ENCODE results near the gene PLXNB1. TPM values are rescaled to one million over a fixed set of nuclear protein-coding genes. Genes with fewer than 3 reads are reported as not detected.

The PLXNB1 gene
- total RNA-seq, 1 experiment from 2014 or later: 35.6 TPM

DNA sequence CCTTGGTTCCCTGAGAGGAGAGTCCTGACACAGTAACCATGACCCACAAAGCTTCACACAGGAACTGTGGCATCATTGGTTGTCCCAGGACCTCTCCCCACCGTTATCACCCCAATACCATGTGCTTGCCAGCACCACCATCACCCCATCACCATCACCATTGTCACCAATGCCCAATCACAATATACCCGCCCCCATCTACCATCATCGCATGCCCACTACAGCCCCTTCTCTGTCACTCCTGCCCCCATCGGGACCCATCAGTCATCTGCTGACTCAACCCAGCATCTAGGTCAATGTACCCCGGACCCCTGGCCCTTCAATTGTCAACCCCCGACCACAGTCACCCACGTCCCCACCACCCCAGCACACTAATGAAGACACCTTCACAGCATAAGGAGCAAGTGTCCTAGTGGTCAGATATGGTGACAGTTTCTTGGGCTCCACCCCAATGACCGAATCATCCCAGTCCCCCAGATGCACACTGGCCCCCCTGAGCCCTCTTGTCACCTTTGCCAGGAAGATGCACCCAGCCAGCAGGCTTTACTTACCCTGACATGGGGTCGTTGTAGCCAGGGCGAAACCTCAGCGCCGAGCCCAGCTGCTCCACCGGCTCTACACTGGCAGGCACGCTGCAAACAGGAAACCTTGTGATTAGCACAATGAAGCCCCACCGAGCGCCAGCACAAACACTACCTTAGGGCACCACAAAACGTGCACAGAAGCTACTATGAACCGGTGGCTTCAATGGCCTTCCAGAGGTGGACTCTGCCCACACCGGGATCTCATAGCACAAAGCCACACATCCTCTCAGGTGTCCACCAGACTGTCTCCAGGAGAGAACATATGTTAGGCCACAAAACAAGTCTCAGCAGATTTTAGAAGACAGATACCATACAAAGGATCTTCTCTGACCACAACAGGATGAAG lies 49.0 kb upstream of the PLXNB1 start:
- POLR2A ChIA-PET: no interaction called here
- no peaks in the 10 kb centered on the region for H3K9me3 ChIP-seq (ENCODE audit: control insufficient read depth in 1 of 2, insufficient read depth in 1 of 2, low read depth in 1 of 2, low read length in 2 of 2)
- H3K4me1 ChIP-seq (ENCODE audit: control insufficient read depth in 1 of 2, insufficient read depth in 2 of 2, low read length in 2 of 2): peaks cover 7 to 10% of the 10 kb centered on the region in 2 experiments; a peak in 3 of 4 replicates
- intact Hi-C loops (cut with micrococcal nuclease): no loop called here
- CTCF ChIA-PET: no interaction called here
- no peaks in the 10 kb centered on the region for H3K27me3 ChIP-seq (ENCODE audit: insufficient read depth, low read length)
- no peak for TF ChIP-seq FOSL1 (IDR thresholded peaks at IDR 0.05; ENCODE audit: low read depth)
- TF ChIP-seq YY1 (IDR thresholded peaks at IDR 0.05; ENCODE audit: extremely low read depth, insufficient replicate concordance, low read depth, low read length): no peak
- no peak for TF ChIP-seq RAD21 (IDR thresholded peaks at IDR 0.05; ENCODE audit: low read depth)
- TF ChIP-seq, protein P1, sequence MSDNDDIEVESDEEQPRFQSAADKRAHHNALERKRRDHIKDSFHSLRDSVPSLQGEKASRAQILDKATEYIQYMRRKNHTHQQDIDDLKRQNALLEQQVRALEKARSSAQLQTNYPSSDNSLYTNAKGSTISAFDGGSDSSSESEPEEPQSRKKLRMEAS (IDR thresholded peaks at IDR 0.05): no peak
- TF ChIP-seq CBX3 (IDR thresholded peaks at IDR 0.05; ENCODE audit: low read depth): no peak
- no peak for TF ChIP-seq POLR2A (IDR thresholded peaks at IDR 0.05; ENCODE audit: borderline replicate concordance, extremely low read depth, insufficient read depth, insufficient read length)
- no peak for DNase-seq (ENCODE audit: low read depth, low spot score)
- RAD21 ChIA-PET (ENCODE audit: low non-redundant PET in 1 of 2, low total read pairs in 2 of 2, uncharacterized antibody in 2 of 2, unreplicated experiment in 2 of 2): no interaction called here
- H3K9ac ChIP-seq (ENCODE audit: low read length): no peak overlapping the region
- BruUV-seq (replicated peaks): no TSS peak
- H2AFZ ChIP-seq (ENCODE audit: low read depth, low read length, poor library complexity, severe bottlenecking): no peak overlapping the region
- no peak overlapping the region for H3K4me3 ChIP-seq (replicated peaks in 1 of 2; ENCODE audit: low read depth in 1 of 2, low read length in 2 of 2)
- no peak overlapping the region for H3K4me2 ChIP-seq (ENCODE audit: low read length)
- no peaks in the 10 kb centered on the region for H3K9me2 ChIP-seq (ENCODE audit: insufficient read depth)
- no peaks in the 10 kb centered on the region for H3K36me3 ChIP-seq (ENCODE audit: control insufficient read depth in 1 of 2, insufficient read depth in 2 of 2, low read length in 2 of 2)
- H3K79me2 ChIP-seq (ENCODE audit: insufficient read depth, low read length): no peaks in the 10 kb centered on the region
- H3K27ac ChIP-seq (ENCODE audit: low read depth, low read length): no peak overlapping the region
- H4K20me1 ChIP-seq (ENCODE audit: insufficient read depth): no peaks in the 10 kb centered on the region
- no peak for ATAC-seq

DNA sequence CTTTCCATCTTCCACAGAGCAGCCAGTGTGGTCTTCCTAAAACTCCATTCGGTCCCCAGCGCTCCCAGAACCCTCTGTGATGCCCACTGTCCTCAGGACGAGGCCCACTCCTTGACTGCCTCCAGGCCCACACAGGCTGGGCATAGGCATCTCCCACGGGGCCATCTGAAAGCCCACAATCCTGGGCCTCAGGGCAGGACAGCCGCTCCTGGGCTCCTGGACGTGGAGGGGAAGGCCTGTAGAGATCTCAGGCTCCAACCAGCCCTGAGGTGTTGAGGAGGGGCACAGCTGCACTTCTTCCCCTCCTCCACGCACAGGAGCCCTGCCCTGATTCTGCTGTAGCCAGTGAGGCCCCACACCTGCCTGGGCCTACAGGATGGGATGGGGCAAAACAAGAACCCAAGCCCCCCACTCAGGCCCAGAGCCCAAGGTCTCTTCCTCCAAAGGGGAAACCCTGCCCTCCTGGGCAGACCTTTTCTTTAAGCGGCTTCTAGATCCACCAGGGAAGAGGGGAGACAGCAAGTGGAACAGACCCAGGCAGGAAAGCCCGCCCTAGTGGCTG lies 48.2 kb upstream of the PLXNB1 start:
- Histone ChIP-seq H3K27me3 (ENCODE audit: insufficient read depth, low read length) (no peaks in the 10 kb centered on the region), H3K4me1 (ENCODE audit: control insufficient read depth in 1 of 2, insufficient read depth in 2 of 2, low read length in 2 of 2) (peaks cover 14 to 19% of the 10 kb centered on the region in 2 experiments; a peak in 3 of 4 replicates), H3K9me3 (ENCODE audit: control insufficient read depth in 1 of 2, insufficient read depth in 1 of 2, low read depth in 1 of 2, low read length in 2 of 2) (no peaks in the 10 kb centered on the region), H3K9ac (ENCODE audit: low read length) (no peak overlapping the region), H3K4me3 (replicated peaks in 1 of 2; ENCODE audit: low read depth in 1 of 2, low read length in 2 of 2) (no peak overlapping the region), H4K20me1 (ENCODE audit: insufficient read depth) (no peaks in the 10 kb centered on the region), H3K4me2 (ENCODE audit: low read length) (no peak overlapping the region), H3K27ac (ENCODE audit: low read depth, low read length) (no peak overlapping the region), H3K36me3 (ENCODE audit: control insufficient read depth in 1 of 2, insufficient read depth in 2 of 2, low read length in 2 of 2) (no peaks in the 10 kb centered on the region), H2AFZ (ENCODE audit: low read depth, low read length, poor library complexity, severe bottlenecking) (no peak overlapping the region), H3K79me2 (ENCODE audit: insufficient read depth, low read length) (no peaks in the 10 kb centered on the region), H3K9me2 (ENCODE audit: insufficient read depth) (no peaks in the 10 kb centered on the region)
- RAD21 ChIA-PET (ENCODE audit: low non-redundant PET in 1 of 2, low total read pairs in 2 of 2, uncharacterized antibody in 2 of 2, unreplicated experiment in 2 of 2): no interaction called here
- BruUV-seq (replicated peaks): no TSS peak
- intact Hi-C loops (cut with micrococcal nuclease): no loop called here
- no peak for DNase-seq (ENCODE audit: low read depth, low spot score)
- POLR2A ChIA-PET: no interaction called here
- CTCF ChIA-PET: no interaction called here
- no peak for ATAC-seq
- no peak for TF ChIP-seq FOSL1 (IDR thresholded peaks at IDR 0.05; ENCODE audit: low read depth)
- TF ChIP-seq SRF (IDR thresholded peaks at IDR 0.05; ENCODE audit: low read depth): no peak
- TF ChIP-seq, protein P1 (IDR thresholded peaks at IDR 0.05): no peak
- no peak for TF ChIP-seq JUND (IDR thresholded peaks at IDR 0.05)
- TF ChIP-seq, protein P2, sequence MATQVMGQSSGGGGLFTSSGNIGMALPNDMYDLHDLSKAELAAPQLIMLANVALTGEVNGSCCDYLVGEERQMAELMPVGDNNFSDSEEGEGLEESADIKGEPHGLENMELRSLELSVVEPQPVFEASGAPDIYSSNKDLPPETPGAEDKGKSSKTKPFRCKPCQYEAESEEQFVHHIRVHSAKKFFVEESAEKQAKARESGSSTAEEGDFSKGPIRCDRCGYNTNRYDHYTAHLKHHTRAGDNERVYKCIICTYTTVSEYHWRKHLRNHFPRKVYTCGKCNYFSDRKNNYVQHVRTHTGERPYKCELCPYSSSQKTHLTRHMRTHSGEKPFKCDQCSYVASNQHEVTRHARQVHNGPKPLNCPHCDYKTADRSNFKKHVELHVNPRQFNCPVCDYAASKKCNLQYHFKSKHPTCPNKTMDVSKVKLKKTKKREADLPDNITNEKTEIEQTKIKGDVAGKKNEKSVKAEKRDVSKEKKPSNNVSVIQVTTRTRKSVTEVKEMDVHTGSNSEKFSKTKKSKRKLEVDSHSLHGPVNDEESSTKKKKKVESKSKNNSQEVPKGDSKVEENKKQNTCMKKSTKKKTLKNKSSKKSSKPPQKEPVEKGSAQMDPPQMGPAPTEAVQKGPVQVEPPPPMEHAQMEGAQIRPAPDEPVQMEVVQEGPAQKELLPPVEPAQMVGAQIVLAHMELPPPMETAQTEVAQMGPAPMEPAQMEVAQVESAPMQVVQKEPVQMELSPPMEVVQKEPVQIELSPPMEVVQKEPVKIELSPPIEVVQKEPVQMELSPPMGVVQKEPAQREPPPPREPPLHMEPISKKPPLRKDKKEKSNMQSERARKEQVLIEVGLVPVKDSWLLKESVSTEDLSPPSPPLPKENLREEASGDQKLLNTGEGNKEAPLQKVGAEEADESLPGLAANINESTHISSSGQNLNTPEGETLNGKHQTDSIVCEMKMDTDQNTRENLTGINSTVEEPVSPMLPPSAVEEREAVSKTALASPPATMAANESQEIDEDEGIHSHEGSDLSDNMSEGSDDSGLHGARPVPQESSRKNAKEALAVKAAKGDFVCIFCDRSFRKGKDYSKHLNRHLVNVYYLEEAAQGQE (IDR thresholded peaks at IDR 0.05; ENCODE audit: low read depth): no peak
- TF ChIP-seq, protein P3, sequence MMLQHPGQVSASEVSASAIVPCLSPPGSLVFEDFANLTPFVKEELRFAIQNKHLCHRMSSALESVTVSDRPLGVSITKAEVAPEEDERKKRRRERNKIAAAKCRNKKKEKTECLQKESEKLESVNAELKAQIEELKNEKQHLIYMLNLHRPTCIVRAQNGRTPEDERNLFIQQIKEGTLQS (IDR thresholded peaks at IDR 0.05): no peak
- no peak for TF ChIP-seq CEBPB (IDR thresholded peaks at IDR 0.05; ENCODE audit: low read depth)
- TF ChIP-seq, protein P4, sequence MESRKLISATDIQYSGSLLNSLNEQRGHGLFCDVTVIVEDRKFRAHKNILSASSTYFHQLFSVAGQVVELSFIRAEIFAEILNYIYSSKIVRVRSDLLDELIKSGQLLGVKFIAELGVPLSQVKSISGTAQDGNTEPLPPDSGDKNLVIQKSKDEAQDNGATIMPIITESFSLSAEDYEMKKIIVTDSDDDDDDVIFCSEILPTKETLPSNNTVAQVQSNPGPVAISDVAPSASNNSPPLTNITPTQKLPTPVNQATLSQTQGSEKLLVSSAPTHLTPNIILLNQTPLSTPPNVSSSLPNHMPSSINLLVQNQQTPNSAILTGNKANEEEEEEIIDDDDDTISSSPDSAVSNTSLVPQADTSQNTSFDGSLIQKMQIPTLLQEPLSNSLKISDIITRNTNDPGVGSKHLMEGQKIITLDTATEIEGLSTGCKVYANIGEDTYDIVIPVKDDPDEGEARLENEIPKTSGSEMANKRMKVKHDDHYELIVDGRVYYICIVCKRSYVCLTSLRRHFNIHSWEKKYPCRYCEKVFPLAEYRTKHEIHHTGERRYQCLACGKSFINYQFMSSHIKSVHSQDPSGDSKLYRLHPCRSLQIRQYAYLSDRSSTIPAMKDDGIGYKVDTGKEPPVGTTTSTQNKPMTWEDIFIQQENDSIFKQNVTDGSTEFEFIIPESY (IDR thresholded peaks at IDR 0.05; ENCODE audit: extremely low read depth, insufficient replicate concordance, low read length): no peak
